Heart right ventricle (tissue), 16 donors: ENCODE data around the gene EPOP. TPM values are rescaled to one million over a fixed set of nuclear protein-coding genes. Genes with fewer than 3 reads are reported as not detected.

Experiments used
- ATAC-seq, 8 donors: fragments of 200-7000 bp; cut with Tn5 transposase; one replicate each; pipeline ENCODE4 v1.9.1; 2020; ENCODE audit warnings: mild to moderate bottlenecking in 8 of 8, moderate library complexity in 8 of 8, moderate number of reproducible peaks in 1 of 8
- DNase-seq, 2 donors: peaks; one replicate each; pipeline ENCODE4 v3.0.0-alpha.2; 2020
- H3K27ac ChIP-seq, 10 donors: fragments of 200-600 bp; sonication (generic) in 2 of 10; one replicate each; pipeline versions ENCODE4 v1.5.0 to v1.8.0; 2020 to 2022; ENCODE audit warnings: mild to moderate bottlenecking in 3 of 10
- H3K27me3 ChIP-seq, 7 donors: fragments of 200-600 bp; one replicate each; pipeline ENCODE4 v1.8.0; 2021 to 2022; ENCODE audit warnings: mild to moderate bottlenecking in 2 of 7
- H3K36me3 ChIP-seq, 9 donors: fragments of 200-600 bp; sonication (generic) in 1 of 9; one replicate each; pipeline versions ENCODE4 v1.5.0 to v1.8.0; 2020 to 2022; ENCODE audit warnings: mild to moderate bottlenecking in 2 of 9
- H3K4me1 ChIP-seq, 9 donors: fragments of 200-600 bp; sonication (generic) in 1 of 9; one replicate each; pipeline versions ENCODE4 v1.5.0 to v1.8.0; 2020 to 2022; ENCODE audit warnings: mild to moderate bottlenecking in 4 of 9
- H3K4me3 ChIP-seq, 10 donors: fragments of 200-600 bp; sonication (generic) in 2 of 10; one replicate each; pipeline versions ENCODE4 v1.5.0 to v1.8.0; 2020 to 2022; ENCODE audit warnings: mild to moderate bottlenecking in 7 of 10, moderate library complexity in 2 of 10
- H3K9me3 ChIP-seq, 11 donors: fragments of 200-600 bp in 10 of 11; sonication (generic) in 2 of 11; one replicate each; pipeline versions ENCODE4 v1.5.0 to v1.8.0; 2013 to 2022; ENCODE audit warnings: mild to moderate bottlenecking in 2 of 11, control low read depth in 1 of 11, moderate library complexity in 1 of 11
- WGBS, 2 donors: extraction: QIAGEN DNeasy Blood & Tissue Kit; methylation state at CpG; one replicate each; pipeline ENCODE4 v1.1.7; 2013; ENCODE audit warnings: inconsistent platforms in 1 of 2; 5-methylcytosine and 5-hydroxymethylcytosine counted together
- intact Hi-C, 10 donors: fragments of 100-400 bp; cut with DNase I; formaldehyde crosslinking; loops; one replicate each; pipeline versions ENCODE4 v1.11.1 to v1.14.2; 2022
- polyA plus RNA-seq, 2 donors: library from polyadenylated mRNA; stranded (reverse); fragments of 200-250 nt; gene quantifications; one replicate each; pipeline ENCODE4 v1.2.3, GENCODE V29; 2013
- total RNA-seq, 10 donors: library from RNA; stranded (reverse); fragmentation: NEBNext Ultra II Directional in 3 of 10; extraction: Animal tissue kit (Norgen Biotek cat#: 25700) in 3 of 10; gene quantifications; one replicate each; pipeline versions ENCODE4 v1.2.1 to v1.2.4, GENCODE V29; 2021 to 2023
- TF ChIP-seq, protein P1 (sequence below), 9 donors: fragments of 200-600 bp; sonication (generic) in 2 of 9; IDR thresholded peaks; one replicate each; pipeline versions ENCODE4 v1.5.0 to v1.8.0; 2021 to 2022; ENCODE audit warnings: antibody characterized with exemption in 9 of 9, mild to moderate bottlenecking in 5 of 9, moderate library complexity in 1 of 9
- donor health status: Arrhythmogenic right ventricular cardiomyopathy.
- donor health status: ischemic (EF 13 %, LVEDD 7.1; RV severe dilation, severe dysfunction).
- donor health status: healthy with polysubstance abuse.
- donor health status: DM: no; HTN: yes; CAD: no.
- donor health status: DM: no; HTN: no; CAD: no.
- donor health status: ischemic (EF 25% LVEDD 6.9; RV normal size, moderate dysfunction).
- donor health status: ischemic (EF 25% LVEDD 5.7; RV mildly dilated, moderate dysfunction).
- donor health status: healthy.
- donor health status: DM: yes; HTN: yes; CAD: no.
- donor health status: Ischemic cardiomyopathy.
- donor health status: ischemic (EF 35%, LVEDD 5.7; RV mildly dilated, moderate dysfunction).
- donor health status: nonischemic (EF 11% LVEDD 7.7; RV severe dilation, severe dysfunction).
- donor health status: DM: yes; HTN: yes; CAD: no.
- donor health status: PGD.
- donor health status: ischemic (EF 29% LVEDD 5.4; RV normal size, mild dysfunction).
- donor health status: nonischemic (EF 23%, LVEDD 6.1; RV moderate dilation, normal function).

Gene EPOP
- total and polyA plus RNA-seq, 12 donors = 0.25 to 2.2 (median 0.73) TPM

DNA sequence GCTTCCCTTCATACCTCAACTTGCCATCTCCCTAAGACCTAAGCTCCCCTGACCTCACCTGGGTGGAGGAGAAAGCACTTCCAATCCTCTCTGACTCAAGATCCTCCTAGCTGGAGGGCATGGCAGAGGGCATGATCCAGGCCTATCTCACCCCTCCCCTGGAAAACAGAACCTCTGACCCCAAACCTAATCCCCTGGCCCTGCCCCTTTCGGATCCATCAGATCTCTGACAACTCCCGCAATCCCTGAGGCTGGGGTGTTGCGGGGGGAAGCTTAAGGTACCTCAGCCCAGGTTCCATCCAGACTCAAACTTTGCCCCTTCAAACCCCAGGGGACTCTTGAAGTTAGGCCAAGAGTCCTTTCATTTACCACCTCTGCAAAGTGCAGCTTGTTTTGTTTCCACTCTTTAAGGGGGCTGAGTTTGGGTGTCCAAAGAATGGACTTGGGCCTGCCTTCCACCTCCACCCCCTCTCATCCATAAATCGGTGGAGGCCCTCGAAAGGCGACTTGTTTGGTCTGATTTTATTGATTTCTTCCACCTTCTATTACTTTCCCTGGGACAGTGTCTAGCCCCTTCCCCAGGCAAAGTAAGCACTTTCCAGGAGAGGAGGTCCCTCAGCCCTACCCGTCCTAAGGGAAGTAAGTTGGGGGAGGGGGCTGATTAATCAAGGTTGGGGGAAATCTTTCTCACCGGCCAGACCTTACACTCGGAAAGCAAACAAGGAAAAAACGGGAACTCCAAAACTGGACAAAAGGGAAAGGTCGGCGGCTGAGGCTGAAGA lies 2.6 kb downstream of the EPOP start:
- DNase-seq = no peak
- Histone ChIP-seq H3K9me3 (no peaks in the 10 kb centered on the region), H3K27me3 (peaks cover 19 to 85% (median 69%) of the 10 kb centered on the region in 7 donors), H3K4me3 (no peak overlapping the region), H3K4me1 (peaks cover 8 to 33% (median 27%) of the 10 kb centered on the region in 9 donors), H3K36me3 (no peaks in the 10 kb centered on the region), H3K27ac (no peak overlapping the region)
- 79 to 86% methylated on average over 12 of the region's 12 CpGs for WGBS, 2 donors
- no peak for ATAC-seq
- intact Hi-C loops = no loop called here
- TF ChIP-seq, protein P1, sequence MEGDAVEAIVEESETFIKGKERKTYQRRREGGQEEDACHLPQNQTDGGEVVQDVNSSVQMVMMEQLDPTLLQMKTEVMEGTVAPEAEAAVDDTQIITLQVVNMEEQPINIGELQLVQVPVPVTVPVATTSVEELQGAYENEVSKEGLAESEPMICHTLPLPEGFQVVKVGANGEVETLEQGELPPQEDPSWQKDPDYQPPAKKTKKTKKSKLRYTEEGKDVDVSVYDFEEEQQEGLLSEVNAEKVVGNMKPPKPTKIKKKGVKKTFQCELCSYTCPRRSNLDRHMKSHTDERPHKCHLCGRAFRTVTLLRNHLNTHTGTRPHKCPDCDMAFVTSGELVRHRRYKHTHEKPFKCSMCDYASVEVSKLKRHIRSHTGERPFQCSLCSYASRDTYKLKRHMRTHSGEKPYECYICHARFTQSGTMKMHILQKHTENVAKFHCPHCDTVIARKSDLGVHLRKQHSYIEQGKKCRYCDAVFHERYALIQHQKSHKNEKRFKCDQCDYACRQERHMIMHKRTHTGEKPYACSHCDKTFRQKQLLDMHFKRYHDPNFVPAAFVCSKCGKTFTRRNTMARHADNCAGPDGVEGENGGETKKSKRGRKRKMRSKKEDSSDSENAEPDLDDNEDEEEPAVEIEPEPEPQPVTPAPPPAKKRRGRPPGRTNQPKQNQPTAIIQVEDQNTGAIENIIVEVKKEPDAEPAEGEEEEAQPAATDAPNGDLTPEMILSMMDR (IDR thresholded peaks at IDR 0.05) = no peak

DNA sequence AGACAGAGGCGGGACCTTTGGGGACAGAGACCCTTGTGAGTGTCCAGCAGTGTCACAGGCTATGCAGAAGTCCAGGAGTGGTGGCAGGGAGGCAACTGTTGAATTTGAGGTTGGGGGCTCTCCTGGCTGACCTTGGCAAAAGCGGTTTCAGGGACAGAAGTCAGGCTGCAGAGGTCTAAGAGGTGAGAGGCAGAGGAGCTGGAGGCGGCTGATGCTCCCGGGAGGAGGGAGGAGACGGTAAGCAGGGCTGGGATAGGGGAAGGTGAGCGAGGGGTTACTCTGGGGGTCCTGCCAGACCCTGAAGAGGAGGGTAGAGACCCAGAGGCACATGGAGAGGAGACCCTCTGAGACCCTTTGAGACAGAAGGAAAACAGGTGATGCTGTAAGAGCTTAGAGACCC lies 5.2 kb downstream of the EPOP start:
- 7 to 13% methylated on average over 6 of the region's 6 CpGs for WGBS, 2 donors
- DNase-seq = no peak

DNA sequence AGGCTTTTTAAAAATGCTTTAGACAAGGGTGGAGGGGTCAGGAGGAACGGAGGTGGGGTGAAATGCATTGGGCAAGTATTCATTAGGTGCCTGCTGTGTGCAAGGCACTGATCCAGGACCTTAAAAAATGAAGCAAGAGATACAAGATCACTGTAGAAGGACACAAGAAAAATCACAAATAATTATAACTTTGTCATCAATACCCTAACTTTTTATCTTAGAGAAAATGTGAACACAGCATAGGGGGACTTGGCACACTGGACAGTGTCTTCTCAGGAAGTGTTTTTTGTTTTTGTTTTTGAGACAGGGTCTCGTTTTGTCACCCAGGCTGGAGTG lies 7.0 kb downstream of the EPOP start:
- no peaks in the 10 kb centered on the region for H3K36me3 ChIP-seq
- H3K9me3 ChIP-seq = no peaks in the 10 kb centered on the region
- no peak overlapping the region for H3K4me3 ChIP-seq
- intact Hi-C loops = loop anchor here in 9 of 10 donors (2.0 to 10.0 kb wide), 12 partner anchors 83 to 313 kb away; partner anchors contain the start of genes ARHGAP23 (in 3 of the 9) and SOCS7 (in 1 of the 9)
- TF ChIP-seq, protein P1 (IDR thresholded peaks at IDR 0.05) = peak in 2 of 9 donors; percentile 16 to 38
- no peak for ATAC-seq
- peaks cover 2 to 72% (median 37%) of the 10 kb centered on the region in 7 donors for H3K27me3 ChIP-seq
- H3K4me1 ChIP-seq = no peaks in the 10 kb centered on the region
- 39 to 44% methylated on average over 2 of the region's 2 CpGs for WGBS, 2 donors
- no peak overlapping the region for H3K27ac ChIP-seq
- no peak for DNase-seq

More for the DNA sequence above, 5.2 kb downstream of the EPOP start:
- Histone ChIP-seq H3K4me3 (no peak overlapping the region), H3K27me3 (peaks cover 18 to 75% (median 55%) of the 10 kb centered on the region in 7 donors), H3K27ac (no peak overlapping the region), H3K36me3 (no peaks in the 10 kb centered on the region), H3K4me1 (peaks cover 2 to 15% (median 10%) of the 10 kb centered on the region in 9 donors), H3K9me3 (no peaks in the 10 kb centered on the region)
- intact Hi-C loops = loop anchor here in 8 of 10 donors (2.0 to 10.0 kb wide), 11 partner anchors 85 to 315 kb away; partner anchors contain the start of genes ARHGAP23 (in 3 of the 8) and SOCS7 (in 1 of the 8)
- TF ChIP-seq, protein P1 (IDR thresholded peaks at IDR 0.05) = no peak
- ATAC-seq = no peak

DNA sequence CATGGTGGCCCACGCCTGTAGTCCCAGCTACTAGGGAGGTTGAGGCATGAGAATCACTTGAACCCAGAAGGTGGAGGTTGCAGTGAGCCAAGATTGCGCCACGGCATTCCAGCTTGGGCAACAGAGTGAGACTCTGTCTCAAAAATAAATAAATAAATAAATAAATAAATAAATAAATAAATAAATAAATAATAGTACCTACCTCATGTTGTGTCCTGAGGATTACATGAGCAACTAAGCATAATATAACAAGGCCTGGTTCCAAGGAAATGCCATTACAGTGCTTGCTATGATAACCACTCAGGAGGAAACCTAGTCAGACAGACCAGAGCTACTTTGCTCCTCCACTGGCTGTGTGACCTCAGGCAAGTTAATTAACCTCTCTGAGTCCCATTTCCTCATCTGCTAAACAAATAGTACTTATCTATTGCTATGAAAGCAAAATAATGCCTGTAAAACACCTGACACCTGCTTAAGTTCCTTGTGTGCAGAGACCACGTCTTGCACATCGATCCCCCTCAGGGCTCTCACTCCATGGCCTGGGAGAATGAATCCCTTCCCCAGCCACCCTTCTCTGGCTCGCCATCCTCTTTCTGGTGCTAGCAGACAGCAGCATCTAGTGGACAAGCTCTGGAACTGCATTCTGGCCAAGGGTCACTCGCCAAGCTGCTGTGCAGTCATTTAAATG lies 7.5 kb downstream of the EPOP start:
- no peaks in the 10 kb centered on the region for H3K4me1 ChIP-seq
- TF ChIP-seq, protein P1 (IDR thresholded peaks at IDR 0.05) = peak; percentile 92 to 100 (median 98)

More for the DNA sequence above, 7.5 kb downstream of the EPOP start:
- DNase-seq = peak; percentile 44 to 60
- Histone ChIP-seq H3K4me3 (no peak overlapping the region), H3K27ac (no peak overlapping the region), H3K36me3 (no peaks in the 10 kb centered on the region), H3K27me3 (peaks cover 0 to 67% (median 32%) of the 10 kb centered on the region in 7 donors), H3K9me3 (no peaks in the 10 kb centered on the region)
- ATAC-seq = peak; percentile 25 to 76 (median 69)
- intact Hi-C loops = loop anchor here in 9 of 10 donors (2.0 to 10.0 kb wide), 12 partner anchors 82 to 312 kb away; partner anchors contain the start of genes ARHGAP23 (in 3 of the 9) and SOCS7 (in 1 of the 9)
- WGBS, 2 donors = 37 to 41% methylated on average over 7 of the region's 7 CpGs
